Astrocyte of the spinal cord (primary cell): ENCODE results near the gene PMEL.
"Not testable (repeated sequence)": the region's sequence is repeated elsewhere in the genome, so short reads cannot be mapped to it uniquely, and the experiment has no call there.

Experiments
- DNase-seq: peaks from one replicate; pipeline ENCODE4 v3.0.0; 2011; ENCODE audit warnings: low read depth, low spot score
- H3K4me3 ChIP-seq: 2 replicates; pipeline ENCODE4 v1.5.1; 2011; ENCODE audit warnings: low read depth, mild to moderate bottlenecking, low read length, moderate library complexity
- CTCF ChIP-seq: IDR thresholded peaks from 2 replicates; pipeline ENCODE4 v1.5.1; 2012; ENCODE audit warnings: low read depth, mild to moderate bottlenecking, low read length, inconsistent platforms
- in situ Hi-C: cut with HindIII; loops from 2 replicates; pipeline ENCODE4 v1.10.0; 2017; ENCODE audit warnings: low sequenced_read_pairs

The PMEL gene

GRCh38 chr12:55995366-55995765 is 29.5 kb upstream of the PMEL start:
- no peak for DNase-seq
- in situ Hi-C loops, result no loop called here
- H3K4me3 ChIP-seq, result no peak overlapping the region
- no peak for TF ChIP-seq CTCF

- no peak for DNase-seq
- TF ChIP-seq CTCF, result no peak
- H3K4me3 ChIP-seq, result no peak overlapping the region
- in situ Hi-C loops, result no loop called here
Observed at GRCh38 chr12:55993230-55993853, 27.5 kb upstream of the PMEL start.

DNA sequence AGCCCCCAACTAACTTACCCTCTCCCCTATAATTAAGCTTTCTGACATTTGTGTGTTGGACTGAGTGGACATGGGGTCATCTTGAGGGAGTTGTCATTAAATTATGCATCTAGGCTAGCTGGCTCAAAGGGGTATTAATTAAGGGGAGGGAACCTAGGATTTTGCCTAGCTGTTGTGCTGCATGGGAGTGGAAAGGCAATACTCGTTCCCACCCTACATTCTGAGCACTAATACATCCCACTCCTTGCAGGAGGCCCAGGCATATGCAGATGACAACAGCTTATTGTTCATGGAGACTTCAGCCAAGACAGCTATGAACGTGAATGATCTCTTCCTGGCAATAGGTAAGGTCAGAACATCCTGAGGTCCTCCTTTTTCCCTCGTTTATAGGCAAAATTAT is 25.3 kb upstream of the PMEL start:
- H3K4me3 ChIP-seq, result no peak overlapping the region
- in situ Hi-C loops, result no loop called here
- no peak for TF ChIP-seq CTCF
- no peak for DNase-seq

- DNase-seq, H3K4me3 ChIP-seq, in situ Hi-C loops: not testable (repeated sequence)
Observed at GRCh38 chr12:55985976-55986375, 20.1 kb upstream of the PMEL start.

DNA sequence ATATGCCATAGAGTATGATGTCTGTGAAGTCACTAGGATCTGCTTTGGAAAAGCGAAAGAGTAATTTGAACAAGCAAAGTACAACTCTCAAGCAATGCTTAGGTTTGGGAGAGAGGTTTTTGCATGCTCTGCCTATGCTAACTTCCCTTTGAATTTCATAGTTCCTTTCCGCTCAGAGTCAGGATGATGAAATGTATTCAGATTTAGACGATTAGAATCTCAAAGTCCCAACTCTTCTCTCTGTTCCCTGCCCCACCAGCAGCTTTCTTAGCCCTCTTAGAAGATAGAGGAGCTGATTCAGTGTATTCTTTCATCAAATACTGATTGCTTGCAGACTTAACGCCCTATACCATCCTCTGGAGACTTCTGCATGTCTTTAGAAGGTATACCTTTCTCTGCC is 19.5 kb upstream of the PMEL start:
- in situ Hi-C loops, result no loop called here
- no peak for DNase-seq
- H3K4me3 ChIP-seq, result no peak overlapping the region
- TF ChIP-seq CTCF, result no peak

DNA sequence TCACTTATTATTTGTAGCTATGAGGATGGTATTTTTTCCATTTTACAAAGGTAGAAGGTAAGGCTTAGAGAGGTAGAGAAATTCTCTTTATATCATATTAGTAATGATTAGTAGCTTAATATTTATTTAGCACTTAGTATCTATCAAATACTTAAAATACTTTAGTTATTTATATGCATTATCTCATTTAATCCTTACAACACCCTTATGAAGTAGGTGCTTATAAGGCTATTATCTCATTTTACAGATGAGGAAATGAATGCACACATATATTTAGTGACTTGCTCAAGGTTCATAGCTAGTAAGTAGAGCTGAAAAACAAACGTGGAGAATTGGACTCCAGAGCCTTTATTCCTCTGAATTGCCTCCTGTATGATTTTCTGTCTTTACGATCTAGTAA is 19.0 kb upstream of the PMEL start:
- no peak for DNase-seq
- in situ Hi-C loops, result no loop called here
- TF ChIP-seq CTCF, result no peak
- H3K4me3 ChIP-seq, result no peak overlapping the region

- DNase-seq, result no peak
- no peak overlapping the region for H3K4me3 ChIP-seq
- in situ Hi-C loops, result no loop called here
- TF ChIP-seq CTCF, result no peak
Observed at GRCh38 chr12:55983232-55983842, 17.5 kb upstream of the PMEL start.
